CD14-positive monocyte (primary cell): ENCODE data around the gene RHOF. TPM values are rescaled to one million over a fixed set of nuclear protein-coding genes. Genes with fewer than 3 reads are reported as not detected.

Experiments
- DNase-seq, 3 donors: peaks; one replicate each; pipeline ENCODE4 v3.0.0-alpha.2; 2011 to 2022
- H2AFZ ChIP-seq: 2 replicates; pipeline ENCODE4 v1.6.0; 2012; ENCODE audit warnings: mild to moderate bottlenecking, low read depth, low read length, inconsistent platforms; ENCODE audit not compliant: insufficient read depth, poor library complexity, severe bottlenecking
- H3K27ac ChIP-seq, 2 donors: 1 replicate in 1 of 2; 2 replicates in 1 of 2; pipeline ENCODE4 v1.5.1; 2012 to 2013; ENCODE audit warnings: low read length in 2 of 2, control low read depth in 1 of 2, inconsistent platforms in 1 of 2, low read depth in 1 of 2, mild to moderate bottlenecking in 1 of 2
- H3K27me3 ChIP-seq, 2 donors: one replicate each; pipeline versions ENCODE4 v1.6.0 to v1.6.1; 2011 to 2013; ENCODE audit warnings: low read length in 2 of 2; ENCODE audit not compliant: control insufficient read depth in 2 of 2, insufficient read depth in 2 of 2
- H3K36me3 ChIP-seq, 2 donors: replicated peaks in 1 of 2; 1 replicate in 1 of 2; 2 replicates in 1 of 2; pipeline versions ENCODE4 v1.5.1 to v1.6.1; 2012 to 2013; ENCODE audit warnings: low read length in 2 of 2, control low read depth in 1 of 2, inconsistent platforms in 1 of 2, mild to moderate bottlenecking in 1 of 2; ENCODE audit not compliant: insufficient read depth in 2 of 2, control insufficient read depth in 1 of 2
- H3K4me1 ChIP-seq, 2 donors: 1 replicate in 1 of 2; 2 replicates in 1 of 2; pipeline versions ENCODE4 v1.5.1 to v1.6.1; 2012 to 2013; ENCODE audit warnings: low read length in 2 of 2, control low read depth in 1 of 2, inconsistent platforms in 1 of 2, mild to moderate bottlenecking in 1 of 2, moderate library complexity in 1 of 2; ENCODE audit not compliant: insufficient read depth in 2 of 2, control insufficient read depth in 1 of 2
- H3K4me2 ChIP-seq: replicated peaks from 2 replicates; pipeline ENCODE3; 2012; ENCODE audit warnings: low read length, moderate library complexity, mild to moderate bottlenecking; ENCODE audit not compliant: poor library complexity, severe bottlenecking; ENCODE audit errors: extremely low read depth
- H3K4me3 ChIP-seq, 3 experiments: fragments of 200-600 bp in 1 of 3; sonication (generic) in 1 of 3; replicated peaks in 1 of 3; 1 replicate in 2 of 3; 2 replicates in 1 of 3; pipeline ENCODE4 v1.5.1; 2011 to 2013; ENCODE audit warnings: low read length in 3 of 3, mild to moderate bottlenecking in 3 of 3, control low read depth in 2 of 3, low read depth in 2 of 3, inconsistent platforms in 1 of 3, moderate library complexity in 1 of 3
- H3K79me2 ChIP-seq: 2 replicates; pipeline ENCODE4 v1.6.0; 2012; ENCODE audit warnings: mild to moderate bottlenecking, control low read depth, inconsistent platforms, low read length, moderate library complexity; ENCODE audit not compliant: insufficient read depth
- H3K9ac ChIP-seq: 2 replicates; pipeline ENCODE4 v1.6.0; 2017; ENCODE audit warnings: low read length, mild to moderate bottlenecking; ENCODE audit not compliant: insufficient read depth, poor library complexity, severe bottlenecking
- H3K9me3 ChIP-seq, 2 donors: replicated peaks in 1 of 2; 1 replicate in 1 of 2; 2 replicates in 1 of 2; pipeline versions ENCODE4 v1.5.1 to v1.6.1; 2012 to 2013; ENCODE audit warnings: low read length in 2 of 2, control low read depth in 1 of 2; ENCODE audit not compliant: control insufficient read depth in 1 of 2, insufficient read depth in 1 of 2
- H4K20me1 ChIP-seq: 2 replicates; pipeline ENCODE4 v1.6.0; 2012; ENCODE audit warnings: mild to moderate bottlenecking, low read length, control low read depth, moderate library complexity; ENCODE audit not compliant: insufficient read depth
- H3K27ac Mint-ChIP-seq, 7 donors: one replicate each; pipeline ENCODE4 v1.8.0; 2020; ENCODE audit warnings: mild to moderate bottlenecking in 7 of 7, mixed read lengths in 7 of 7, moderate library complexity in 6 of 7, inconsistent platforms in 2 of 7
- H3K27me3 Mint-ChIP-seq, 3 donors: one replicate each; pipeline ENCODE4 v1.8.0; 2021 to 2022; ENCODE audit warnings: low read depth in 3 of 3, mild to moderate bottlenecking in 3 of 3, mixed read lengths in 3 of 3, moderate library complexity in 3 of 3, inconsistent platforms in 1 of 3
- H3K36me3 Mint-ChIP-seq, 2 donors: one replicate each; pipeline ENCODE4 v1.8.0; 2020; ENCODE audit warnings: mixed read lengths in 2 of 2, inconsistent platforms in 1 of 2, mild to moderate bottlenecking in 1 of 2
- H3K4me1 Mint-ChIP-seq: one replicate; pipeline ENCODE4 v1.8.0; 2020; ENCODE audit warnings: mild to moderate bottlenecking, mixed read lengths
- H3K4me3 Mint-ChIP-seq, 2 donors: one replicate each; pipeline ENCODE4 v1.8.0; 2020; ENCODE audit warnings: mild to moderate bottlenecking in 2 of 2, mixed read lengths in 2 of 2, moderate library complexity in 1 of 2
- H3K9me3 Mint-ChIP-seq, 7 donors: one replicate each; pipeline ENCODE4 v1.8.0; 2020 to 2022; ENCODE audit warnings: mixed read lengths in 7 of 7, mild to moderate bottlenecking in 6 of 7, moderate library complexity in 6 of 7, inconsistent platforms in 2 of 7
- WGBS: methylation state at CpG from one replicate; pipeline ENCODE4 v1.1.5; 2013; ENCODE audit warnings: missing lambda C conversion rate; ENCODE audit not compliant: insufficient coverage; 5-methylcytosine and 5-hydroxymethylcytosine counted together
- intact Hi-C, 2 donors: fragments of 100-400 bp; cut with micrococcal nuclease; formaldehyde crosslinking; loops; one replicate each; pipeline versions ENCODE4 v1.15.0 to v1.15.1; 2023
- polyA plus RNA-seq, 3 donors: library from polyadenylated mRNA; depleted of rRNA in 1 of 3; unstranded in 2 of 3; stranded (reverse) in 1 of 3; fragments of 300-500 nt in 2 of 3; fragments of >200 nt in 1 of 3; fragmentation: Illumina TruSeq in 2 of 3; gene quantifications; 1 replicate in 2 of 3; 2 replicates in 1 of 3; pipeline ENCODE4 v1.2.3, GENCODE V29; 2012 to 2021
- TF ChIP-seq, protein P1 (sequence below): fragments of 200-600 bp; IDR thresholded peaks from one replicate; pipeline ENCODE4 v1.8.0; 2022; ENCODE audit warnings: antibody characterized with exemption, mild to moderate bottlenecking

The RHOF gene
- polyA plus RNA-seq, 3 donors: 7.1 to 25.9 (median 13.6) TPM

DNA sequence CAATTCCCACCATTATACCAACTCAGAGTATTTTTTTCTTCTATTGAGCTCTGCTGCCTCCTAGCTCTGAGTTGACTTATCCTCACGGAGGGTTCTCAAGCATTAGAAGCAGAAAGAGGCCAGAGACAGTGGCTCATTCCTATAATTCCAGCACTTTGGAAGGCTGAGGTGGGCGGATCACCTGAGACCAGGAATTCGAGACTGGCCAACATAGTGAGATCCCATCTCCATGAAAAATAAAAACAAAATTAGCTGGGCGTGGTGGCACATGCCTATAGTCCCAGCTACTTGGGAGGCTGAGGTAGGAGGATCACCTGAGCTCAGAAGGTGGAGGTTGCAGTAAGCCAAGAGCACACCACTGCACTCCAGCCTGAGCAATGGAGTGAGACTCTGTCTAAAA is 44.2 kb upstream of the RHOF start:
- 79% methylated on average over 3 of the region's 4 CpGs for WGBS
- H3K36me3 ChIP-seq: peaks cover 0 to 3% of the 10 kb centered on the region in 2 donors
- H3K27ac ChIP-seq: no peak overlapping the region
- H3K4me2 ChIP-seq: no peak overlapping the region
- no peaks in the 10 kb centered on the region for H3K9me3 ChIP-seq
- peaks cover under 1% of the 10 kb centered on the region for H4K20me1 ChIP-seq
- intact Hi-C loops: loop anchor here in 1 of 2 donors (2.0 kb wide), 1 partner anchor 51 kb away; the partner anchor contains the start of gene PSMD9
- no peaks in the 10 kb centered on the region for H3K27me3 ChIP-seq
- peaks cover 3% of the 10 kb centered on the region for H3K79me2 ChIP-seq
- Mint-ChIP-seq H3K36me3 (peaks cover 1 to 2% of the 10 kb centered on the region in 2 donors), H3K9me3 (peaks cover 0 to 2% (median 0%) of the 10 kb centered on the region in 7 donors), H3K4me3 (no peak overlapping the region), H3K27me3 (peaks cover 0 to 13% (median 4%) of the 10 kb centered on the region in 3 donors), H3K27ac (no peak overlapping the region), H3K4me1 (peaks cover 32% of the 10 kb centered on the region)
- H3K4me3 ChIP-seq: no peak overlapping the region
- no peak overlapping the region for H3K9ac ChIP-seq
- no peak overlapping the region for H2AFZ ChIP-seq
- H3K4me1 ChIP-seq: peaks cover 25 to 30% of the 10 kb centered on the region in 2 donors
- TF ChIP-seq, protein P1, sequence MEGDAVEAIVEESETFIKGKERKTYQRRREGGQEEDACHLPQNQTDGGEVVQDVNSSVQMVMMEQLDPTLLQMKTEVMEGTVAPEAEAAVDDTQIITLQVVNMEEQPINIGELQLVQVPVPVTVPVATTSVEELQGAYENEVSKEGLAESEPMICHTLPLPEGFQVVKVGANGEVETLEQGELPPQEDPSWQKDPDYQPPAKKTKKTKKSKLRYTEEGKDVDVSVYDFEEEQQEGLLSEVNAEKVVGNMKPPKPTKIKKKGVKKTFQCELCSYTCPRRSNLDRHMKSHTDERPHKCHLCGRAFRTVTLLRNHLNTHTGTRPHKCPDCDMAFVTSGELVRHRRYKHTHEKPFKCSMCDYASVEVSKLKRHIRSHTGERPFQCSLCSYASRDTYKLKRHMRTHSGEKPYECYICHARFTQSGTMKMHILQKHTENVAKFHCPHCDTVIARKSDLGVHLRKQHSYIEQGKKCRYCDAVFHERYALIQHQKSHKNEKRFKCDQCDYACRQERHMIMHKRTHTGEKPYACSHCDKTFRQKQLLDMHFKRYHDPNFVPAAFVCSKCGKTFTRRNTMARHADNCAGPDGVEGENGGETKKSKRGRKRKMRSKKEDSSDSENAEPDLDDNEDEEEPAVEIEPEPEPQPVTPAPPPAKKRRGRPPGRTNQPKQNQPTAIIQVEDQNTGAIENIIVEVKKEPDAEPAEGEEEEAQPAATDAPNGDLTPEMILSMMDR: no peak
- DNase-seq: no peak

DNA sequence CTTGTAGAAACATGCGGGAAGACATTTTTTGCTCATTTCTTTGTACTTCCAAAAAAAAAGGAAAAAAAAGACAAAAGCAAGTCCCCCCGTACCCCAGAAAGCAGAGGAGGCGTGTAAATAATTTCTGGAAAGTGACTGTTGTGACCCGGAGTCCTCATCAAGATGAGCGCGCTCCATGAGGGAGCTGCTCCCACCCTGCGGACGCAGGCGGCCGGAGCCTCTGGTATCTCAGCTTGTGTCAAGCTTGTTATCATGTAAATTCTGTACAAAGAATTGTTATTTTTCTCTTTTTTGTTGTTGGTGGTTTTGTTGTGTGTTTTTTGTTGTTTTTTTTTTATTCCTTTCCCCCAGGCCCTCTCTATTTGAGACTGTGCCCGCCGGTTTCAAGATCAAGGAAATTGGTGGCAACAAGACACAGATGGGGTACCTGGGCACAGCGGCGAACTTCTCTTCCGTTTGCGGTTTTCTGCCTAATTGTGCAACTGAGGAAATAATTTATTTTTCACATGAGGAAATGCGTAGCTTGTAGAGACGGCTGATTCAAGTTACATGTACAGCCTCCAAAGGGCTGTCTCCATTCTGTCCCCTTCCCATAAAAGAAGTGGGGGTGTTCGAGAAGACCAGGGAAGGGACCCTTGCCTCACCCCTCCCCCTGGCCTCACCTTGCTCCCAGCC is 38.2 kb upstream of the RHOF start:
- TF ChIP-seq, protein P1: no peak
- H3K4me1 Mint-ChIP-seq: peaks cover 34% of the 10 kb centered on the region
- no peaks in the 10 kb centered on the region for H3K27me3 ChIP-seq
- intact Hi-C loops: no loop called here
- H3K27ac ChIP-seq: peak overlapping the region; percentile 20 to 75
- 68% methylated on average over 7 of the region's 19 CpGs for WGBS
- no peaks in the 10 kb centered on the region for H3K9me3 Mint-ChIP-seq
- H3K36me3 Mint-ChIP-seq: peaks cover 58 to 61% of the 10 kb centered on the region in 2 donors
- peak overlapping the region in 1 of 3 experiments; percentile 5 for H3K4me3 ChIP-seq
- H3K79me2 ChIP-seq: peaks cover 3% of the 10 kb centered on the region
- peaks cover 60% of the 10 kb centered on the region for H4K20me1 ChIP-seq
- no peak overlapping the region for H3K9ac ChIP-seq
- H3K9me3 ChIP-seq: no peaks in the 10 kb centered on the region
- peak in 2 of 3 donors; percentile 37 to 61 for DNase-seq
- peaks cover 0 to 3% (median 3%) of the 10 kb centered on the region in 3 donors for H3K27me3 Mint-ChIP-seq
- peak overlapping the region; percentile 6 to 87 (median 73) for H3K27ac Mint-ChIP-seq
- H2AFZ ChIP-seq: no peak overlapping the region
- H3K36me3 ChIP-seq: peaks cover 53 to 62% of the 10 kb centered on the region in 2 donors
- H3K4me2 ChIP-seq: peak overlapping the region; percentile 22
- H3K4me1 ChIP-seq: peaks cover 22 to 27% of the 10 kb centered on the region in 2 donors
- H3K4me3 Mint-ChIP-seq: peak overlapping the region in 1 of 2 donors; percentile 64
